GM10266 (cell line): ENCODE results near the gene CATSPER4.

Experiments
- DNase-seq: peaks from one replicate; pipeline ENCODE4 v3.0.0; 2012; ENCODE audit errors: extremely low spot score
- TF ChIP-seq, protein P1 (sequence below): IDR thresholded peaks from 2 replicates; pipeline ENCODE4 v1.5.1; 2012; ENCODE audit warnings: mild to moderate bottlenecking, low read depth; ENCODE audit not compliant: control insufficient read depth, insufficient read depth; ENCODE audit errors: missing control alignments

Gene CATSPER4

GRCh38 chr1:26154750-26155149 lies 35.7 kb upstream of the CATSPER4 start:
- TF ChIP-seq, protein P1, sequence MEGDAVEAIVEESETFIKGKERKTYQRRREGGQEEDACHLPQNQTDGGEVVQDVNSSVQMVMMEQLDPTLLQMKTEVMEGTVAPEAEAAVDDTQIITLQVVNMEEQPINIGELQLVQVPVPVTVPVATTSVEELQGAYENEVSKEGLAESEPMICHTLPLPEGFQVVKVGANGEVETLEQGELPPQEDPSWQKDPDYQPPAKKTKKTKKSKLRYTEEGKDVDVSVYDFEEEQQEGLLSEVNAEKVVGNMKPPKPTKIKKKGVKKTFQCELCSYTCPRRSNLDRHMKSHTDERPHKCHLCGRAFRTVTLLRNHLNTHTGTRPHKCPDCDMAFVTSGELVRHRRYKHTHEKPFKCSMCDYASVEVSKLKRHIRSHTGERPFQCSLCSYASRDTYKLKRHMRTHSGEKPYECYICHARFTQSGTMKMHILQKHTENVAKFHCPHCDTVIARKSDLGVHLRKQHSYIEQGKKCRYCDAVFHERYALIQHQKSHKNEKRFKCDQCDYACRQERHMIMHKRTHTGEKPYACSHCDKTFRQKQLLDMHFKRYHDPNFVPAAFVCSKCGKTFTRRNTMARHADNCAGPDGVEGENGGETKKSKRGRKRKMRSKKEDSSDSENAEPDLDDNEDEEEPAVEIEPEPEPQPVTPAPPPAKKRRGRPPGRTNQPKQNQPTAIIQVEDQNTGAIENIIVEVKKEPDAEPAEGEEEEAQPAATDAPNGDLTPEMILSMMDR = no peak
- no peak for DNase-seq

DNA sequence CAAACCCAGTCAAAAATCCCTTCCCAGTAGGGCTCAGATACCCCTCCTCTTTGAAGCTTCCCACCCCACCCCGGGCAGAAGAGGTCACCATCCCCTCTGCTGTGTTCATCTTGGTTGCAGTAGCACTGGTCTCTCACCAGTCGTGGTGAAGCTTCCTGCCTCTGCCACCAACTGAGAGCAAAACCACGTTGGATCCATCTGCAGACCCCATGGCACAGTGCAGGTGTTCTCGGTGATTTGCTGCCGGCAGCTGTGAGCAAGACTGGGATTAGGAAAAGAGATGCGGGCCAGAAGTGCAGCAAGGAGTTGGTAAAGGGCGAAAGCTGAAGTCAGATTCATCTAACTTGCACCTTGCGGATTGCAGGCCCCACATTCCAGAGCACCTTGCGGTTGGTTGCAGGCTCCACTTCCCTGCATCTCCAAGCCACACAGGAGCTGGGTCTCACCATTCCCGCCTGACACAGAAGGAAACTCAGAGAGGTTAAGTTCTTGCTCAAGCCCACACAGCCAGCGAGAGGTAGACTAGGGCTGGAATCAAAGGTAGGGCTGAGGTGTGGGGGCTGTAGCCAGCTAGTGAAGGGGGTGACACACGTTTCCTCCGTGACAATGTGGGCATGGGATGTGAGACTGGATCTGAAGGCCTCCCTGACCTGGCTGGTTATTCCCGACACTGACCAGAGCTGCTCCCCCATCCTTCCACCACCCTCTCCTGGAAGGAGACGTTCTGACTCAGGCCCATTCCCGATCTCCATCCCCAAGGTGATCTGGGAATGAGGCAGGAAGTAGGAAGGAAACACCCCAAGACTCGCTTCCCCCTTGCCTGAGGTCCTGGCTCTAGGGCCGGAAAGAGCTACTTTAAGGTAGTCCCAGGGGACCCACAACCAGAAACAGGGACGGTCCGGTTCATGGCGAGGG lies 34.8 kb upstream of the CATSPER4 start:
- no peak for DNase-seq
- TF ChIP-seq, protein P1 = no peak

- TF ChIP-seq, protein P1 = no peak
- no peak for DNase-seq
Measured at GRCh38 chr1:26156285-26157038, 33.9 kb upstream of the CATSPER4 start.

GRCh38 chr1:26158271-26158907 lies 32.0 kb upstream of the CATSPER4 start:
- no peak for DNase-seq
- TF ChIP-seq, protein P1 = no peak

DNA sequence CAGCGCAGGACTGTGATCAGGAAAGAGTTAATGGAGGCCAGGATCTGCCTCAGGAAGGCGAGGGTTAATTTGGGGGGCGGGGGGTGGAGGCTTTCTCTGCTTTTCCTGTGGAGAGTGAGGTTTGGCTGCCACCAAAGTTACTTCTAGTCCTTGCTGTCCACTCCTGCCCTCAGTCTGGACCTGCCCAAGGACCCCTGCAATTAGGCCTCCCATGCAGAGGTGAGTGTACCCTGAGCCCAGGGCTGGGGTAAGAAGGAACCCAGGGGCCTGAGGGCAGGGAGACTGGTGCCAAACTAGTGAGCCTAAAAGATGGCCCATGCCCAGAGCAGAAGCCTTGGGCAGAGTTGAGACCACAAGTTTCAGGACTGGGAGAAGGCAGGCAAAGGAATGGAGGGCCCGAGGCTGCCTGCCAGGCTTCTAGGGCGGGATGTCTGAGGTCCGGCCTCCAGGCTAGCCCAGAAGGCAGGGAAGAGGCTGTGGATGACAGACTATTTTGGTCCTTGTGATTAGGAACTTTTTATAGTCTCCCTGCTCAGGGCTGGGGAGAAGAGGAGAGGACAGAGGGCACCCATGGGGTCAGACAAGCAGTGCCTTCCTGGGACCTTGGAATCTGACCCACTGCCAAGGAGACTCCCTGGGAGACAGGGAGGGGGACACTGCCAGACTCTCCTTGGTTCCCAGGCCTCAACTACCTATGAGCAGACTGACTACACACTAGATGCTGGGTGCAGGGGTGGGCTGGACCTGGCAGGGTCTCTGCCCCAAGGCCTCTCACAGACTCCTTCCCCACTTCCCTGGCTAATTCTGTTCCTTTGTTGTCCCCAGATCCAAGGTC lies 31.3 kb upstream of the CATSPER4 start, which contains the start of gene FAM110D:
TSS of gene FAM110D (plus strand) at position 172 of the 835 bp plus-strand sequence. CDS start 2,213 bp downstream, outside the sequence.
- DNase-seq = no peak
- TF ChIP-seq, protein P1 = no peak

GRCh38 chr1:26159743-26160039 lies 30.7 kb upstream of the CATSPER4 start:
- TF ChIP-seq, protein P1 = no peak
- no peak for DNase-seq
